IPS-15b (cell line): ENCODE measurements around the gene DCDC2.
"Not testable (repeated sequence)": the region's sequence is repeated elsewhere in the genome, so short reads cannot be mapped to it uniquely, and the experiment has no call there.

Source experiments
- H3K27me3 ChIP-seq: one replicate; pipeline ENCODE4 v1.6.1; 2013; ENCODE audit warnings: low read length; ENCODE audit not compliant: control insufficient read depth, insufficient read depth
- H3K36me3 ChIP-seq: one replicate; pipeline ENCODE4 v1.6.1; 2013; ENCODE audit warnings: low read length; ENCODE audit not compliant: control insufficient read depth, insufficient read depth
- H3K4me1 ChIP-seq: one replicate; pipeline ENCODE4 v1.6.1; 2013; ENCODE audit warnings: mild to moderate bottlenecking, low read length; ENCODE audit not compliant: control insufficient read depth, insufficient read depth
- H3K4me3 ChIP-seq: one replicate; pipeline ENCODE4 v1.5.1; 2013; ENCODE audit warnings: low read depth, low read length
- H3K9ac ChIP-seq: one replicate; pipeline ENCODE4 v1.6.1; 2013; ENCODE audit warnings: low read depth, mild to moderate bottlenecking, low read length
- H3K9me3 ChIP-seq: one replicate; pipeline ENCODE4 v1.6.1; 2013; ENCODE audit warnings: mild to moderate bottlenecking, low read length; ENCODE audit not compliant: control insufficient read depth, insufficient read depth

DCDC2 gene

GRCh38 chr6:24365103-24365633 lies 7.3 kb upstream of the DCDC2 start:
- not testable (repeated sequence) for H3K9me3 ChIP-seq, H3K4me1 ChIP-seq, H3K36me3 ChIP-seq, H3K4me3 ChIP-seq, H3K9ac ChIP-seq, H3K27me3 ChIP-seq

DNA sequence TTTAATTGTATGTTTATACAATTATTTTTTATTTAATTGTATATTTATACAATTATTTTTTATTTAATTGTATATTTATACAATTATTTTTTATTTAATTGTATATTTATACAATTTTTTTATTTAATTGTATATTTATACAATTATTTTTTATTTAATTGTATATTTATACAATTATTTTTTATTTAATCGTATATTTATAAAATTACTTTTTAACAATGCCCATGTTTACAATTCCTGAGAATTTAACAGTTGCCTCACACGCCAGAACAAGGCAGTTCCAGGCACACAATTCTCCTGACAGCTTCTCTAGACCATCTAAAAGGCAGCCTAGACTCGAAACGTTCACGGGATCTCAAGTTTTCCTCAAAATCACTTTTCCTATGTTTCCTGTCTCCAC lies 4.5 kb upstream of the DCDC2 start:
- H3K4me1 ChIP-seq, H3K4me3 ChIP-seq, H3K9ac ChIP-seq, H3K9me3 ChIP-seq, H3K36me3 ChIP-seq: not testable (repeated sequence)
- peaks cover 16% of the 10 kb centered on the region for H3K27me3 ChIP-seq

- H3K36me3 ChIP-seq = no peaks in the 10 kb centered on the region
- no peaks in the 10 kb centered on the region for H3K9me3 ChIP-seq
- H3K4me1 ChIP-seq = peaks cover 3% of the 10 kb centered on the region
- H3K27me3 ChIP-seq = peaks cover 30% of the 10 kb centered on the region
- peak overlapping the region; percentile 63 for H3K9ac ChIP-seq
- H3K4me3 ChIP-seq = peak overlapping the region; percentile 90
These were observed 2.0 kb upstream of the DCDC2 start for GRCh38 chr6:24359640-24360454.

DNA sequence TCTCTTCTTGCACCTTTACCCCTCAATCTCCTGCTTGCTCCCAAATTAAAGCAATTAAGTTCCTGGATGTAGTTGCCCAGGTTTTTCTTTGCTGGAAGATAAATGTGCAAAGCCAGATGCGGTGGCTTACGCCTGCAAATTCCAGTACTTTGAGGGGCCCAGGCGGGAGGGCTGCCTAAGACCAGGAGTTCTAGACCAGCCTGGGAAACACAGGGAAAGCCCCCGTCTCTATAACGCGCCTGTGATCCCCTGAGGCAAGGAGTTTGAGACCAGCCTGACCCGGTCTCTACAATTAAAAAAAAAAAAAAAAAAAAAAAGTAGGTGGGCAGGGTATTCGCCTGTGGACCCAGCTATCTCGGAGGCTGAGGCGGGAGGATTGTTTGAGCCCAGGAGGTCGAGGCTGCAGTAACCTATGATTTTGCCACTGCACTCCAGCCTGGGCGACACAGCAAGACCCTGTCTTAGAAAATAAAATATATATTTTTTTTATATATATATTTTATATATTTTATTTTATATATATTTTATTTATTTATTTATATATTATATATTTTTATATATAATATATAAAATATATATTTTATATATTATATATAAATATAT lies 461 bp upstream of the DCDC2 start:
- Histone ChIP-seq H3K27me3 (peaks cover 30% of the 10 kb centered on the region), H3K4me1 (peaks cover 3% of the 10 kb centered on the region), H3K9ac (no peak overlapping the region), H3K4me3 (peak overlapping the region; percentile 75), H3K9me3 (no peaks in the 10 kb centered on the region), H3K36me3 (no peaks in the 10 kb centered on the region)

GRCh38 chr6:24356310-24356973 lies 1.4 kb downstream of the DCDC2 start:
- Histone ChIP-seq H3K36me3 (no peaks in the 10 kb centered on the region), H3K4me1 (peaks cover 3% of the 10 kb centered on the region), H3K4me3 (no peak overlapping the region), H3K9me3 (no peaks in the 10 kb centered on the region), H3K27me3 (peaks cover 30% of the 10 kb centered on the region), H3K9ac (no peak overlapping the region)

- Histone ChIP-seq H3K4me1 (peaks cover 3% of the 10 kb centered on the region), H3K9me3 (no peaks in the 10 kb centered on the region), H3K4me3 (no peak overlapping the region), H3K36me3 (no peaks in the 10 kb centered on the region), H3K9ac (no peak overlapping the region), H3K27me3 (peaks cover 26% of the 10 kb centered on the region)
These were observed 2.5 kb downstream of the DCDC2 start for GRCh38 chr6:24355393-24355792.

DNA sequence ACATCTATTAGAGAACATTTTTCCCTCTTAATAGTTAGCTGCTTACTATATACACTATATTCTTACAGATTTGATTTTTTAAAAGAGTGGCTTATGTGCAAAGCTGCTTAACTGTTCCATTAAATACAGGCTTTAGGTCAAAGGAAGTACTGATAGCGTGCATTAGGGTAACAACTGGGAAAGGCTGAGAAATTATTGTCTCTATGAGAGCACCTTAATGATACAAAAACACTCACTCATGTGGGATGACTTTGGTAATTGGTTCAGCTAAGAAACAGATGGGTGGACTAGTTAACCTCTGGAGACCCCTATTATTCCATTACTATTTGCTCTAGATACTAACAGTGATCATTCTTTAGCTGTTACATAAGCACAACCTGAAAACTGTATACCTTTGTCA lies 4.0 kb downstream of the DCDC2 start:
- no peak overlapping the region for H3K9ac ChIP-seq
- peaks cover 29% of the 10 kb centered on the region for H3K27me3 ChIP-seq
- H3K36me3 ChIP-seq = no peaks in the 10 kb centered on the region
- no peaks in the 10 kb centered on the region for H3K4me1 ChIP-seq
- no peak overlapping the region for H3K4me3 ChIP-seq
- no peaks in the 10 kb centered on the region for H3K9me3 ChIP-seq

DNA sequence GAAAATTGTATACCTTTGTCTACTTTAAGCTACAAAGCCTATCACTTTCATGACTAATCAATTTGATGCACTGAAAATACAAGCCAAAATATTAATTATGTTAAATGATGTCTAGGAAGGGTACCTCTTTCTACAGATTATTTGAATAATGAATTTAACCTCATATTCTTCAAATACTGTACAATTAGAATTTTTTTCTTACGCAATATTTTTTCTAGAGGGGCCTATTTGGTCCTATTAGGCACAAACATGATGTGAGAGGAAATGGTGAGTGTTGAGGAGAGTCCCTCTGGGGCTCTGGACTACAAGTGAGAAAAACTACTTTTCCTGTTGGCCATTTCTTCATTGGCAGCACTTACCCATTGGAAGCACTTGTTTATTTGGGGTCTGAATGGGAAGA lies 5.4 kb downstream of the DCDC2 start:
- H3K36me3 ChIP-seq = no peaks in the 10 kb centered on the region
- H3K9me3 ChIP-seq = no peaks in the 10 kb centered on the region
- peaks cover 19% of the 10 kb centered on the region for H3K27me3 ChIP-seq
- no peak overlapping the region for H3K9ac ChIP-seq
- no peaks in the 10 kb centered on the region for H3K4me1 ChIP-seq
- H3K4me3 ChIP-seq = no peak overlapping the region

DNA sequence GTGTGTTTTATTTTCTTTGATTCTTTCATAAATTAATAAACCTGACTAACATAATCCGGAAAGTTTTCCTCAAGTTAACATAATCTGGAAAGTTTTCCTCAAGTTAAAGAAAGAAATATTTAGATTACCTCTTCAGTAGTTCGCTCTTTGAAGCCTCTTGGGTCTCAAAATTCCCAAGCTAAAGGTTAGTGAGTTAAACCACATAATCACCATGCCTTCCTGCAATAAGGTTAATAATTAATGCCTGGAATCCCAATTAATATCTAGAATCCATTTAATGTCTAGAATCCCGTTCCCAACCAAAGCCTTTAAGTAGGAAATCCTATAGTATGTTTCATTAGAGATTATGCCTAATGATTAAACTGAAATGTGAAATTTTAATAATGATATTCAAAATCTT lies 12.9 kb downstream of the DCDC2 start:
- Histone ChIP-seq H3K36me3 (no peaks in the 10 kb centered on the region), H3K27me3 (peaks cover 4% of the 10 kb centered on the region), H3K4me1 (no peaks in the 10 kb centered on the region), H3K4me3 (no peak overlapping the region), H3K9me3 (no peaks in the 10 kb centered on the region), H3K9ac (no peak overlapping the region)

DNA sequence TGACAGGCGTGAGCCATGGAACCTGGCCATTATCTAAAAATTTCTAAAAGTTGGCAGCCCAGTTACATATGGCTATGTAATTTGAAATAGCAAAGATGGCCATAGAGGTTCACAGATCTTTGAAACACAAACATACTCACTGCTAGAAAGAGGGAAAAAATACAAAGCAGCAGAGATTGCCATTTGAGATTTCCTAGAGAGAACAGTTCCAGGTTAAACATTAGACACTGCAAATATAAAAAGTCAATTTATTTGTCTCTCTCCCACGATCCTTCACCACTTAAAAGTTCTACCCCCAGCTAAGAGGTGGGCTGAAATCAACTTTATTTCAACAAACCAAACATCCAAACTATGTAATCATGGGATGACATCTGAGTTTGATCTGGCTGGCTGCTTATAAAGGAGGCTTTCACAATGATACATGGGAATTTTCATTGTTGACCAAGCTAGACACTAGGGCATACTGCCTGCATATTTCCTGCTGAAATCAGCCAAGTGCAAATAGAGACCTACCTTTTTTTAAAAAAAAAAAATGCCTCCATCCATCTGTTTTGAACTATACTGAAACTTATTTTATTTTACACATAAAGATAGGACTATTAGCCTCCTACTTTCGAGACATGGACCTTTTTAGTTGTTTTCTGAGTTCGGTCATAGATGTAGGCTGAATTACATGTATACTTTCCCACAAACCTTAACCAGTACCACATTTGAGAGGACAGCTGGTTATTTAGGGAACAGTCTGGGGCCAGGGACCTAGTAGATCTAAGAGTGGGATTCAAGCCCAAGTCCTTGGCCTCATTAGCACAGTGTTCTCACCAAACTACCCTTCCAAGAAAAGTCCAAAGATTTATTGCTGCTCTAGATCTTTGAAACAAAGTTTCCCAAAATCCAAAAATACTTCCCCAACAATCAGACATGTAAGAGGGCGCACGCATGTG lies 16.6 kb downstream of the DCDC2 start:
- Histone ChIP-seq H3K9me3 (no peaks in the 10 kb centered on the region), H3K4me3 (no peak overlapping the region), H3K36me3 (no peaks in the 10 kb centered on the region), H3K9ac (no peak overlapping the region), H3K27me3 (no peaks in the 10 kb centered on the region), H3K4me1 (no peaks in the 10 kb centered on the region)

- H3K36me3 ChIP-seq = no peaks in the 10 kb centered on the region
- no peak overlapping the region for H3K9ac ChIP-seq
- no peaks in the 10 kb centered on the region for H3K27me3 ChIP-seq
These were observed 17.9 kb downstream of the DCDC2 start for GRCh38 chr6:24339932-24340331.

More at GRCh38 chr6:24339932-24340331, 17.9 kb downstream of the DCDC2 start:
- Histone ChIP-seq H3K4me3 (no peak overlapping the region), H3K4me1 (no peaks in the 10 kb centered on the region), H3K9me3 (no peaks in the 10 kb centered on the region)
